GM12878 (cell line): ENCODE data around the gene TDRD3. TPM values are rescaled to one million over a fixed set of nuclear protein-coding genes. Genes with fewer than 3 reads are reported as not detected.

Experiments used
- ATF2 ChIP-seq: IDR thresholded peaks from 2 replicates; pipeline ENCODE4 v1.6.1; 2012; ENCODE audit warnings: low read length, inconsistent platforms
- ATF7 ChIP-seq: fragments of 450-650 bp; IDR thresholded peaks from 2 replicates; pipeline ENCODE4 v1.6.1; 2016; ENCODE audit warnings: low read depth, mild to moderate bottlenecking
- BRCA1 ChIP-seq: IDR thresholded peaks from 2 replicates; pipeline ENCODE4 v1.6.1; 2011; ENCODE audit warnings: low read depth, low read length, improper control_type of control experiment
- KAT2A ChIP-seq: conservative IDR thresholded peaks from 2 replicates; pipeline ENCODE4 v1.6.1; 2011; ENCODE audit warnings: low read depth, low read length; ENCODE audit not compliant: control insufficient read depth
- KLF5 ChIP-seq: fragments of 450-650 bp; IDR thresholded peaks from 2 replicates; pipeline ENCODE4 v1.6.1; 2014; ENCODE audit warnings: mild to moderate bottlenecking; ENCODE audit not compliant: partially characterized antibody
- MAX ChIP-seq: IDR thresholded peaks from 2 replicates; pipeline ENCODE4 v1.6.1; 2012; ENCODE audit warnings: low read depth, low read length, improper control_type of control experiment
- MEF2A ChIP-seq: IDR thresholded peaks from 2 replicates; pipeline ENCODE4 v1.6.1; 2011; ENCODE audit warnings: low read depth, mild to moderate bottlenecking, low read length, moderate library complexity; ENCODE audit not compliant: insufficient read depth
- MTA3 ChIP-seq: IDR thresholded peaks from 2 replicates; pipeline ENCODE4 v1.6.1; 2012; ENCODE audit warnings: low read length, inconsistent platforms, borderline replicate concordance
- NFYA ChIP-seq: IDR thresholded peaks from 2 replicates; pipeline ENCODE4 v1.6.1; 2011; ENCODE audit warnings: low read depth, mild to moderate bottlenecking, low read length, improper control_type of control experiment, borderline replicate concordance
- PAX5 ChIP-seq: IDR thresholded peaks from 2 replicates; pipeline ENCODE4 v1.6.1; 2011; ENCODE audit warnings: low read depth, low read length, borderline replicate concordance
- PKNOX1 ChIP-seq: fragments of 450-650 bp; IDR thresholded peaks from 2 replicates; pipeline ENCODE4 v1.6.1; 2016; ENCODE audit warnings: mild to moderate bottlenecking
- POLR2A ChIP-seq: IDR thresholded peaks from 2 replicates; pipeline ENCODE4 v1.6.1; 2011; ENCODE audit warnings: low read depth, mild to moderate bottlenecking, low read length
- SIN3A ChIP-seq: IDR thresholded peaks from 2 replicates; pipeline ENCODE4 v1.6.1; 2012; ENCODE audit warnings: low read depth, low read length, improper control_type of control experiment
- SREBF1 ChIP-seq: IDR thresholded peaks from 2 replicates; pipeline ENCODE4 v1.6.1; 2012; ENCODE audit warnings: mild to moderate bottlenecking, low read length
- SREBF2 ChIP-seq: IDR thresholded peaks from 2 replicates; pipeline ENCODE4 v1.6.1; 2012; ENCODE audit warnings: mild to moderate bottlenecking, low read length
- STAT3 ChIP-seq: IDR thresholded peaks from 2 replicates; pipeline ENCODE4 v1.6.1; 2011; ENCODE audit warnings: low read depth, low read length, improper control_type of control experiment
- SUZ12 ChIP-seq: fragments of 200-600 bp; sonication (generic); IDR thresholded peaks from one replicate; pipeline ENCODE4 v1.6.1; 2018; ENCODE audit warnings: antibody characterized with exemption, mild to moderate bottlenecking; ENCODE audit not compliant: unreplicated experiment
- TBL1XR1 ChIP-seq: IDR thresholded peaks from 2 replicates; pipeline ENCODE4 v1.6.1; 2012; ENCODE audit warnings: low read depth, low read length, improper control_type of control experiment
- TCF12 ChIP-seq: IDR thresholded peaks from 2 replicates; pipeline ENCODE4 v1.6.1; 2011; ENCODE audit warnings: low read depth, mild to moderate bottlenecking, low read length
- TCF7 ChIP-seq: IDR thresholded peaks from 2 replicates; pipeline ENCODE4 v1.6.1; 2014; ENCODE audit warnings: antibody characterized with exemption, borderline replicate concordance
- ZBTB33 ChIP-seq: fragments of 450-650 bp; IDR thresholded peaks from 2 replicates; pipeline ENCODE4 v1.6.1; 2017; ENCODE audit warnings: mild to moderate bottlenecking
- ZNF274 ChIP-seq: IDR thresholded peaks from one replicate; pipeline ENCODE4 v1.8.0; 2011; ENCODE audit not compliant: insufficient read length, insufficient read depth
- ZNF592 ChIP-seq: fragments of 450-650 bp; IDR thresholded peaks from 2 replicates; pipeline ENCODE4 v1.6.1; 2017; ENCODE audit warnings: mild to moderate bottlenecking, moderate library complexity
- polyA plus RNA-seq, 11 experiments: library from polyadenylated mRNA; depleted of rRNA in 4 of 11; unstranded in 6 of 11; stranded (reverse) in 5 of 11; fragments of >200 nt; fragmentation: Nextera tagmentation in 4 of 11; fragmentation: Illumina TruSeq in 1 of 11; extraction: Ambion mirVana in 4 of 11; extraction: Trizol in 1 of 11; gene quantifications; 1 replicate in 1 of 11; 2 replicates in 10 of 11; pipeline versions ENCODE4 v1.2.1 to v1.2.3, GENCODE V29; 2011 to 2016; ENCODE audit warnings: inconsistent platforms in 2 of 11, missing spikeins in 2 of 11, low read depth in 1 of 11
- total RNA-seq, 4 experiments: library from RNA; depleted of rRNA in 3 of 4; stranded (reverse); fragments of >200 nt in 3 of 4; fragmentation: Illumina TruSeq in 1 of 4; extraction: Trizol in 1 of 4; gene quantifications; 2 replicates each; pipeline versions ENCODE4 v1.2.1 to v1.2.3, GENCODE V29; 2013 to 2021

TDRD3 gene
- total and polyA plus RNA-seq, 10 of the 15 experiments (the other 5 are each of a cell fraction or from before 2014, with no cell fraction given): 8.4 to 27.9 (median 15.8) TPM

GRCh38 chr13:60396783-60397703 lies at the start of gene TDRD3 (continued):
- TF ChIP-seq MTA3 (no peak), MAX (no peak), NFYA (no peak), STAT3 (no peak), ATF2 (no peak), SIN3A (no peak; the same call in 1 of the 2 replicates), SREBF1 (no peak), SUZ12 (no peak), SREBF2 (no peak), PAX5 (no peak), KAT2A (no peak), ZNF592 (no peak), KLF5 (no peak), MEF2A (no peak), ATF7 (0 out of 2 replicates have a peak, but pooled peaks have one; percentile 24), TCF7 (no peak), BRCA1 (no peak), TBL1XR1 (no peak; the same call in 1 of the 2 replicates), TCF12 (no peak), PKNOX1 (peak; percentile 80), ZBTB33 (no peak; the same call in 1 of the 2 replicates), POLR2A (peak; percentile 63), ZNF274 (no peak)
